ENCODE data around the gene ABHD17A. TPM values are rescaled to one million over a fixed set of nuclear protein-coding genes. Genes with fewer than 3 reads are reported as not detected.

The ABHD17A gene
- total RNA-seq, 1 experiment from 2014 or later: 68.2 TPM

- no peak overlapping the region; the same call in 1 of the 2 replicates for H3K9ac ChIP-seq (ENCODE audit: low read length)
Observed at GRCh38 chr19:1854039-1854541, 31.2 kb downstream of the ABHD17A start.

More at GRCh38 chr19:1854039-1854541, 31.2 kb downstream of the ABHD17A start:
- peaks cover 80% of the 10 kb centered on the region for H3K79me2 ChIP-seq (ENCODE audit: insufficient read depth, low read length)
- BruUV-seq (replicated peaks): no TSS peak
- ATAC-seq: no peak
- no peak for DNase-seq (ENCODE audit: low read depth, low spot score)
- POLR2A ChIA-PET: no interaction called here
- H3K27ac ChIP-seq (ENCODE audit: low read depth, low read length): peak overlapping the region; percentile 88
- TF ChIP-seq TCF7L2 (IDR thresholded peaks at IDR 0.05; ENCODE audit: borderline replicate concordance, extremely low read depth, insufficient read depth, insufficient read length) (no peak), RAD21 (IDR thresholded peaks at IDR 0.05; ENCODE audit: low read depth) (no peak), EZH2 (IDR thresholded peaks at IDR 0.05) (no peak), CTCF (IDR thresholded peaks at IDR 0.05 in 2 of 3, conservative IDR thresholded peaks at IDR 0.05 in 1 of 3; ENCODE audit: borderline replicate concordance in 1 of 3, insufficient read depth in 1 of 3, low read depth in 2 of 3, low read length in 2 of 3) (no peak), SIN3A (IDR thresholded peaks at IDR 0.05; ENCODE audit: low read depth) (no peak), ZFX (IDR thresholded peaks at IDR 0.05) (no peak), CBX3 (IDR thresholded peaks at IDR 0.05; ENCODE audit: low read depth) (no peak), POLR2A (IDR thresholded peaks at IDR 0.05; ENCODE audit: borderline replicate concordance, extremely low read depth, insufficient read depth, insufficient read length) (no peak), SP1 (IDR thresholded peaks at IDR 0.05; ENCODE audit: low read depth) (no peak), ATF3 (IDR thresholded peaks at IDR 0.05) (no peak), POLR2AphosphoS5 (IDR thresholded peaks at IDR 0.05; ENCODE audit: low read depth, low read length) (no peak), ELF1 (IDR thresholded peaks at IDR 0.05; ENCODE audit: borderline replicate concordance, low read depth) (no peak), CEBPB (IDR thresholded peaks at IDR 0.05; ENCODE audit: low read depth) (no peak), ZBTB33 (IDR thresholded peaks at IDR 0.05; ENCODE audit: extremely low read depth, insufficient replicate concordance, low read length) (no peak), MAX (IDR thresholded peaks at IDR 0.05) (no peak), EZH2phosphoT487 (IDR thresholded peaks at IDR 0.05; ENCODE audit: borderline replicate concordance) (no peak)
- H3K36me3 ChIP-seq (ENCODE audit: control insufficient read depth in 1 of 2, insufficient read depth in 2 of 2, low read length in 2 of 2): peaks cover 0 to 7% of the 10 kb centered on the region in 2 experiments; a peak in 1 of 4 replicates
- intact Hi-C loops (cut with micrococcal nuclease): no loop called here
- no peak overlapping the region for H2AFZ ChIP-seq (ENCODE audit: low read depth, low read length, poor library complexity, severe bottlenecking)
- RAD21 ChIA-PET (ENCODE audit: low non-redundant PET in 1 of 2, low total read pairs in 2 of 2, uncharacterized antibody in 2 of 2, unreplicated experiment in 2 of 2): no interaction called here
- no peaks in the 10 kb centered on the region for H3K9me3 ChIP-seq (ENCODE audit: control insufficient read depth in 1 of 2, insufficient read depth in 1 of 2, low read depth in 1 of 2, low read length in 2 of 2)
- CTCF ChIA-PET: interaction anchor here (1.4 kb wide), 1 partner anchor 11 kb away, joined by 3 read pairs; no protein-coding TSS in a partner anchor
- H4K20me1 ChIP-seq (ENCODE audit: insufficient read depth): peaks cover 7% of the 10 kb centered on the region; the same call in 1 of the 2 replicates
- no peaks in the 10 kb centered on the region for H3K9me2 ChIP-seq (ENCODE audit: insufficient read depth)
- peaks cover 65 to 77% of the 10 kb centered on the region in 2 experiments for H3K4me1 ChIP-seq (ENCODE audit: control insufficient read depth in 1 of 2, insufficient read depth in 2 of 2, low read length in 2 of 2)
- no peak overlapping the region for H3K4me3 ChIP-seq (replicated peaks in 1 of 2; ENCODE audit: low read depth in 1 of 2, low read length in 2 of 2)
- H3K27me3 ChIP-seq (ENCODE audit: insufficient read depth, low read length): no peaks in the 10 kb centered on the region
- H3K4me2 ChIP-seq (ENCODE audit: low read length): peak overlapping the region; percentile 83
